GM10266 (cell line): ENCODE results near the gene CAST.

Source experiments
- DNase-seq: peaks from one replicate; pipeline ENCODE4 v3.0.0; 2012; ENCODE audit errors: extremely low spot score
- CTCF ChIP-seq: IDR thresholded peaks from 2 replicates; pipeline ENCODE4 v1.5.1; 2012; ENCODE audit warnings: mild to moderate bottlenecking, low read depth; ENCODE audit not compliant: control insufficient read depth, insufficient read depth; ENCODE audit errors: missing control alignments

CAST gene

DNA sequence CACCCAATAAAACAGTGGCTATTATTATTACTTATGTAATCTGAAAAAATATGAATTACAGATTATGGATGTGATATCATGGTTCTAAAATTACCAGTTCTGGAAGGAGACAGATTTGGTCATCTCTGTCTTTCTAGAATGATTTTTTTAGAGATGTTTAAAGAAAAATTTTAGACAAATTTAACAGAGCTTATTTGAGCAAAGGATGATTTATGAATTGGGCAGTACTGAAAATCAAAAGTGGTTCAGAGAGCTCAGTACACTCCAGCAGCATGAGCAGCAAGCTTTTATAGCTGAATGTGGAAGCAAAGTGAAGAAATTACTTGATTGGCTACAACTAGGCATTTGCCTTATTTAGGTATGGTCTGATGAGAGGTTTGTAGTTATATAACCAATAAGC, 11.0 kb downstream of the CAST start:
- DNase-seq = no peak
- TF ChIP-seq CTCF = no peak

- TF ChIP-seq CTCF = no peak
- DNase-seq = no peak
Measured at GRCh38 chr5:96675882-96676281, 13.7 kb downstream of the CAST start.

- no peak for TF ChIP-seq CTCF
- DNase-seq = no peak
Measured at GRCh38 chr5:96677496-96677895, 15.3 kb downstream of the CAST start.

DNA sequence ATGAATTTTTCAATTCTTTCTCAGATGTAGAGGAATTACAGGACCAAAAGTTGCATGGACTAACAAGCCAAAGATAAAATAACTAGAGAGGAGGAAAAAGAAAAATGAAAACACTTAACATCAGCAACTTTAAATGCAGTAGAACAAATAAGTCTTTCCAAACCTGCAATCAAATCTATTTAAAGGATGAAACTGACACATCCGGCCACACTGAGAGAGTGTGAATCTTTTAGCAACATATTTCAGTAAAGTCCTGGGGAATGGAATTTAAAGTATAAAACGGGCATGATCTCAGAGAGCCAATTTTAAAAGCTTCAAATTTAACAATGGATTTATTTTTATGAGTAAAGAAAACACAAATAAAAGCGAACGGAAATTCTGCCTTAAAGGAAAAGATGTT, 17.1 kb downstream of the CAST start:
- DNase-seq = no peak
- no peak for TF ChIP-seq CTCF

GRCh38 chr5:96680759-96681470, 18.7 kb downstream of the CAST start:
- no peak for TF ChIP-seq CTCF
- DNase-seq = no peak

DNA sequence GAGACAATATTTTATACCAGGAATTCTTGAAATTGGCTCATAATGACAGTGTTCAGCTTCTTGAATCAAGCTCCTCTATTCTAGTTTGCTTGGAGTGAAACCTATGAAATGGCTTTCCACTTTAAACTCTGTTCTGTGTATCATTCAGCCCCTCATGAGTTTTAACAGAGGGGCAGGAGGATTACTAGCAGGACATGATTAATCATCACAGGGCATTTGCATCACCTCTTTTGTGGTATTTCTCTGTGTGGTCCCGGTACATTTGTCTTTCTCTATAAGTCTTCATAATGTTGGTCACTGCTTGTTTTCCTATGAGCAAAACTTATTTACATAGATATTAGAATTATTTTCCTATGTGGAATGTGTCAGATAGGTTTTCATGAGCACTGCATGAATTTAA, 21.2 kb downstream of the CAST start:
- no peak for DNase-seq
- TF ChIP-seq CTCF = no peak

- DNase-seq = no peak
- no peak for TF ChIP-seq CTCF
Measured at GRCh38 chr5:96683810-96684209, 21.6 kb downstream of the CAST start.
